GM12892 (cell line): ENCODE results near the gene KIF18B.

Experiments used
- POLR2A ChIP-seq: IDR thresholded peaks from 2 replicates; pipeline ENCODE4 v1.6.1; 2011; ENCODE audit warnings: low read depth, low read length, control low read depth
- POLR2AphosphoS5 ChIP-seq: IDR thresholded peaks from 2 replicates; pipeline ENCODE4 v1.6.1; 2011; ENCODE audit warnings: low read depth, low read length, control low read depth

DNA sequence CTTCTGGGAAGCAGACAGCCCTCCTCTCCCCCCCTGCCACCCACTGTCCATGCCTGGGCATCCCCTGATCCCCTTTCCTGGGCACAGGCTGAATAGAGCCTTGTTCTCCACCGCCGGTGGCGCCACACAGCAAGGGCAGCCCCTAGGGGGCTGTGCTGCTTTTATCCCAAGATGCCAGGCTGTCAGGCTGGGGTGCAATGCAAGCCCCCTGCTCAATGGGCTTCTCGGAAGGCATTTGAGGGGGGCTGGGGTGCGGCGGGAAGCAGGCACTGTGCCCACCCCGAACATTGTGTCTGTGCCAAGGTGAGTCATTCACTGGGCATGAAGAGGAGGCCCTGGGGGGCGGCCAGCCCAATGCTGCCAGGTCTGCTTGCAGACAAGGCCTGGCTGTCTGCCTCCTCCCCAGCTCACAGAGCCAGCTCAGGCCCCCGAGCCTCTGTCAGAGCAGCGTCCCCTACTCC lies 30.8 kb downstream of the KIF18B start:
- TF ChIP-seq POLR2AphosphoS5, result no peak
- no peak for TF ChIP-seq POLR2A
